ENCODE data around the gene TMEM63B.
"Not testable (repeated sequence)": the region's sequence is repeated elsewhere in the genome, so short reads cannot be mapped to it uniquely, and the experiment has no call there.

TMEM63B gene

DNA sequence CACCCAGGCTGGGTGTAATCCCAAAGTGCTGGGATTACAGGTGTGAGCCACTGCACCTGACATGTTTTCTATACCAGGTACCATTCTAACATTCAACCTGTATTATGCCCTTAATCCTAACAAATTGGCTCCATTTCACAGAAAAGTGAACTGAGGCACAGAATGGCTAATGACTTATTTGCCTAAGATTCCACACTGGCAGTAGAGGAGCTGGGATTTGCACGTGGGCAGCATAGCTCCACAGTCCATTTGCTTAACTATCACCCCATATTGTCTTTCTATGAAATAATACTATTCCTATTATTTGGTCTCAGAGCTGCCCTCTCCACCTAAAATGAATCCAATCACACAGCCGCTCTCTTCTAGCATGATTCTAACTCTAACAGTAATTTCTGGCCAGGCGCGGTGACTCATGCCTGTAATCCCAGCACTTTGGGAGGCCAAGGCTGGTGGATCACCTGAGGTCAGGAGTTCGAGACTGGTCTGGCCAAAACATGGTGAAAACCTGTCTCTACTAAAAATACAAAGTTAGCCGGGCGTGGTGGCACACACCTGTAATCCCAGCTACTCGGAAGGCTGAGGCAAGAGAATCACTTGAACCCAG, 66.1 kb downstream of the TMEM63B start:
- no peak for DNase-seq (ENCODE audit: low spot score)

DNA sequence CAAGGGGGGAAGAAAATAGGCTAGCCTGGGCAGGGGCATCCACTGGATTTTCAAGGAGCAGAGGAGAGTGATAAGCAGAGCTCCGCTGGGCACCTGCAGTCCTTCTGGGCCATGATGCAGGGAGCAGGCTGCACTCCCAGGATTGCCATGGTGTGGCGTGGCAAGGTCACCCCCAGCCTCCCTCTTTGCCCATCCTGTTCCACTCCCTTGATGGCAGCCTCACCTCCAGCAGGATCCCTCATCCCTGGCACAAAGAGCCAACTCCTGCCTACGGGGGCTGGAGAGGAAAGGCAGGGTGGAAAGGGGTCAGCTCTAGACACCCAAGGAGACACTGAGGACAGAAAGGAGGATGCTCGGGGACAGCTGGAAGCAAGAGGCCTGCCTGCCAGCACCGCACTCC, 67.0 kb downstream of the TMEM63B start:
- DNase-seq (ENCODE audit: low spot score) = no peak

- not testable (repeated sequence) for DNase-seq (ENCODE audit: low spot score)
Observed at GRCh38 chr6:44196351-44196750, 69.0 kb downstream of the TMEM63B start.

GRCh38 chr6:44198684-44199083, 71.3 kb downstream of the TMEM63B start:
- no peak for DNase-seq (ENCODE audit: low spot score)

DNA sequence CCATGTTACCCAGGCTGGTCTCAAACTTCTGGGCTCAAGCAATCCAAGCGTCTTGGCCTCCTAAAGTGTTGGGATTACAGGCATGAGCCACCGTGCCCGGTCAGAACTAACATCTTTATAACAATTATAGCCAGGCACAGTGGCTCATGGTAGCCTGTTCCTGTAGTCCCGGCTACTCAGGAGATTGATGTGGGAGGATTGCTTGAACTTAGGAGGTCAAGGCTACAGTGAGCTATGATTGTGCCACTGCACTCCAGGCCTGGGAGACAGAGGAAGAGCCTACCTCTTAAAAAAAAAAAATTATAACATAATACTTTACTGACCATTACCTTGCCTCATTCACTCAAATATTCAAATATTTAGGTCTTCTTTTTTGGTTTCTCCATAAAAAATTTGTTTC, 72.5 kb downstream of the TMEM63B start:
- no peak for DNase-seq (ENCODE audit: low spot score)

DNA sequence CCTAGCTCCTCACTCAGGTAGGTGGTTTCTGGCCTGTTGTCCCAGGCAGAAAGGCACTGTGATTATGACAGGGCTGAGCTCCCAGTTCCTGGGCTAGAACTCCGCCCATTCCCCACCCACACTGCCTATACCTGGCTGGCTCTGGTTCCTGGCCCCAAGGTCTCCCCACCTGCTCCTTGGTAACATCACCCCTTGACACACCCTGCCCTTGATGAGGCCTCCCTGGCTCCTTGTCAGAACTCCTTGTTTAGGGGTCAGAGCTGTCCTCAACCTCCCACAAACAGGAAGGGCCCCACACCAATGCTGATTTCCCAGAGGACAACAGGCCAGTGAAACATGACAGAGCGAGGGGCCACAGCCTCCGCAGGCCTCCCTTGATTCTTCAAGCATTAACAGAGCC, 73.8 kb downstream of the TMEM63B start:
- peak; percentile 19 for DNase-seq (ENCODE audit: low spot score)

DNA sequence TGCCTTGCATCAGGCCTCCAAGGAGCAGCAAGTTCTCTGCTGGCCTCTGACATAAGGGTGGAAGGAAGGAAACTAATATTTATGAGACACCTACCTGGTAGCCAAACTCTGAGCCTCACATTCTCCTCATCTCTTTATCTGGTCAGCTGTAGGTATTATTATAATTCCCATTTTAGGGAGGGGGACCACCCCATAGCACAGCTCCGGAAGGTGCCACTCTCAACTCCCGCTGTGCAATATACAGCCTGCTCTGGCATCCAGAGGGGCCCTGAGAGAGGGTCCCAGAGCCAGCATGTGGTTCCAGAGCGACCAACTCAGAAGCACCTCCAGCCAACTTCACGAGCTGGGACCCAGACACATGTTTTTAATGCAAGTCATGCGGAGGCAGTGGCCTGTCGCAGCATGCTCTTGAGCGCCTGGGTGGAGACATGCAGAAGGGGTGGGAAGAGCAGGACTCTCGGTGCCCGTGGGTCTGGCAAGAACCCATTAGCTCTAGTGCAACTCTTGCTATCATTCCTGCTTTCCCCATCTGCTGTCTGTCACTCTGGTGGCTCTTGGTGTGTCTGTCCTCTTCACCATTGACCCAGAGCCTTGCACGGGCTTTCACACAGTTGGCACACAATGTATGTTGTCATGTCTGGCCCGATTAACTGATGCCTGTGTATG, 74.4 kb downstream of the TMEM63B start:
- no peak for DNase-seq (ENCODE audit: low spot score)

DNA sequence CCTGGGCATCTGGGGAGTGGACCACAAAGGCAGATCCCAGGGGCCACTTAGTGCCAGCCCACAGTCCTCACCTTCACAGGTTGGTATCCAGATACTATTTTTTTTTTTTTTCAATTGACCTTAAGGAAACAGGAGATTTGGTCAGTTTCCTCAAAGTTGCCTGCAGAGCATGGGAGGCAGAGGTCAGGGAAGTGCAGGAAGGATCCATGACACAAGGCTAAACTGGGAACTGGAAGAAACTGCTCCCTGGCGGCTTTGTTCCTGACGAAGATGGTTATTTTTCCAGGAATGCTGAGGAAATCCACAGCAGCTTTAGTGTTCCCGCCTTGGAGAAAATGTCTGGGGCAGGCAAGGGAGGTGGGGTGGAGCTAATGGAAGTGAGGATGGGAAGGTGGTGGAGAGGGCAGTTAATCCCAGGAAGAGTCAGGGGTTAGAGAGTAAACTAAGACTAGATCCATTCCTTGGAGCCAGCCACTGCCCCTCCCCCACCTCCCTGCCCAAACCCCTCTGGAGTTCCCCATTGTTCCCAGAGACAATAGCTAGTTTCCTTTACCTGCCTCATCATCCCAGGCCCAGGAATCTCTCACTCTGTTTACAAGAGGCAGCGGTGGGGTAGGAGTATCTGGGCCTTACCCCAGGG, 75.1 kb downstream of the TMEM63B start:
- DNase-seq (ENCODE audit: low spot score) = no peak

- peak; percentile 30 for DNase-seq (ENCODE audit: low spot score)
Observed at GRCh38 chr6:44202972-44203750, 75.8 kb downstream of the TMEM63B start.

GRCh38 chr6:44203955-44204354, 76.6 kb downstream of the TMEM63B start:
- DNase-seq (ENCODE audit: low spot score) = peak; percentile 67
